Brain microvascular endothelial cell (primary cell): ENCODE results near the gene MAGI1.

Experiments
- DNase-seq: peaks from one replicate; pipeline ENCODE4 v3.0.0-alpha.2; 2020
- H3K27ac ChIP-seq: fragments of 250-450 bp; sonication (Bioruptor Pico); 2 replicates; pipeline ENCODE4 v1.5.1; 2020; ENCODE audit warnings: mild to moderate bottlenecking, moderate library complexity
- H3K27me3 ChIP-seq: fragments of 250-450 bp; sonication (Bioruptor Pico); replicated peaks from 2 replicates; pipeline ENCODE4 v1.5.1; 2020; ENCODE audit warnings: mild to moderate bottlenecking
- H3K36me3 ChIP-seq: fragments of 250-450 bp; sonication (Bioruptor Pico); replicated peaks from 2 replicates; pipeline ENCODE4 v1.5.1; 2020; ENCODE audit warnings: mild to moderate bottlenecking
- H3K4me3 ChIP-seq: 2 replicates; pipeline ENCODE4 v1.5.1; 2011; ENCODE audit warnings: low read depth, mild to moderate bottlenecking, control low read depth, low read length, moderate library complexity
- in situ Hi-C: cut with HindIII; loops from 2 replicates; pipeline ENCODE4 v1.10.0; 2017; ENCODE audit warnings: low sequenced_read_pairs, low pct_ligation_motif_present
- TF ChIP-seq, protein P1 (sequence below): IDR thresholded peaks from 2 replicates; pipeline ENCODE4 v1.5.1; 2011; ENCODE audit warnings: low read depth, mild to moderate bottlenecking, moderate library complexity, low read length, control low read depth, inconsistent platforms; ENCODE audit errors: missing control alignments

Gene MAGI1

DNA sequence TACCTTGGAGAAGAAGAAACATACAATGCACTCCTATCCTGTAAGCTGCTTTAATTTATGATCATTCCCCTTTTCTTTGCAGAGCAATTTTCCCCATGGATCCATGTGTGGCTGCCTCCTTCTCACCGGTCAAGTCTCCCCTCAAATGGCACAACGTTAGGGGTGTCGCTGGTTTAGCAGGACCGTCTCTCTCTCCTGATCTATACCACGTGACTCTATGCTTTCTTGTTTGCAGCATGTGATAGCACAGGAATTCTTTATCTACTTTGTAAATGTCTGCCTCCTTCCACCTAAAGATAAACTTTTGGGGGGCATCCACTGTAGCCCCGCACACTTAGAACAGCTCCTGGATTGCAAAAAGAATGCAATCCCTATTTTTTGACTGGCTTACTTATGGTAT lies 506.0 kb downstream of the MAGI1 start:
- TF ChIP-seq, protein P1, sequence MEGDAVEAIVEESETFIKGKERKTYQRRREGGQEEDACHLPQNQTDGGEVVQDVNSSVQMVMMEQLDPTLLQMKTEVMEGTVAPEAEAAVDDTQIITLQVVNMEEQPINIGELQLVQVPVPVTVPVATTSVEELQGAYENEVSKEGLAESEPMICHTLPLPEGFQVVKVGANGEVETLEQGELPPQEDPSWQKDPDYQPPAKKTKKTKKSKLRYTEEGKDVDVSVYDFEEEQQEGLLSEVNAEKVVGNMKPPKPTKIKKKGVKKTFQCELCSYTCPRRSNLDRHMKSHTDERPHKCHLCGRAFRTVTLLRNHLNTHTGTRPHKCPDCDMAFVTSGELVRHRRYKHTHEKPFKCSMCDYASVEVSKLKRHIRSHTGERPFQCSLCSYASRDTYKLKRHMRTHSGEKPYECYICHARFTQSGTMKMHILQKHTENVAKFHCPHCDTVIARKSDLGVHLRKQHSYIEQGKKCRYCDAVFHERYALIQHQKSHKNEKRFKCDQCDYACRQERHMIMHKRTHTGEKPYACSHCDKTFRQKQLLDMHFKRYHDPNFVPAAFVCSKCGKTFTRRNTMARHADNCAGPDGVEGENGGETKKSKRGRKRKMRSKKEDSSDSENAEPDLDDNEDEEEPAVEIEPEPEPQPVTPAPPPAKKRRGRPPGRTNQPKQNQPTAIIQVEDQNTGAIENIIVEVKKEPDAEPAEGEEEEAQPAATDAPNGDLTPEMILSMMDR: no peak
- in situ Hi-C loops: no loop called here
- no peaks in the 10 kb centered on the region for H3K27me3 ChIP-seq
- H3K36me3 ChIP-seq: no peaks in the 10 kb centered on the region
- H3K4me3 ChIP-seq: no peak overlapping the region
- no peak for DNase-seq
- H3K27ac ChIP-seq: no peak overlapping the region

DNA sequence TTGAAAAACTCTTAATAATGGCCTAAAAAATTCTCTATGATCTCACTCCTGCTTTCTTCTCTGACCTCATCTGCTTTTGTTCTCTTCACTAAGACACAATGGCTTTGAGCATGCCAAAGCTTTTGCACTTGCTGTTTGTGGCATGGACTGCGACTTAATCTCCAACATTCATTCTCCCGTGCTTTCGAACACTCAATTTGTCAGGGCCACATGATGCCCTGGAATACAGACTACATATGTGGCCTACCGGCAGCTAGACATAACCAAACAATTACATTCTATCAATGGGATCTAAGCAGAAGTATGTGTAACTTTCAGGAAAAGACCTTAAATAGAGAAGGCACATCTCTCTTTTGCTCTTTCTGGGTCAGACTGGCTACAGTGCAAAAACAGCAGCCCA lies 506.5 kb downstream of the MAGI1 start:
- DNase-seq: no peak
- TF ChIP-seq, protein P1: no peak
- Histone ChIP-seq H3K27ac (no peak overlapping the region), H3K36me3 (no peaks in the 10 kb centered on the region), H3K4me3 (no peak overlapping the region), H3K27me3 (no peaks in the 10 kb centered on the region)
- in situ Hi-C loops: no loop called here

DNA sequence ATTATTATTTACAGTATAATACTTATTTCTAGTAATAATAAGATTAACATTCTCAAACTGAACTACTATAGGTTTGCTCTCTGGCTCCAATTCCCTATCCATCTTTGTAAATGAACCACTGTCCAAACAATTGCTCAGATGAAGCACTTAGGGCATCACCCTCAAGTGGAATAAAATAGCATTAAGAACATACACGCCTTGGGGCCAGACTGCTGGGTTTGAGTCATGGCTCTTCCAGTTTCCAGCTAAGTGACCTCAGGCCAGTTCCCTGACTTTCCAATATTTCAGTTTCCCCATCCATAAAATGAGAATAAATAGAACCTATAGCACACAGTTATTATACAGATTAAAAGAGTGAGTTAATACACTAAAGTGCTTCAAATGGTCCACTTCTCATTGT lies 507.2 kb downstream of the MAGI1 start:
- in situ Hi-C loops: no loop called here
- no peak for DNase-seq
- Histone ChIP-seq H3K36me3 (no peaks in the 10 kb centered on the region), H3K27me3 (no peaks in the 10 kb centered on the region), H3K27ac (no peak overlapping the region), H3K4me3 (no peak overlapping the region)
- TF ChIP-seq, protein P1: no peak

DNA sequence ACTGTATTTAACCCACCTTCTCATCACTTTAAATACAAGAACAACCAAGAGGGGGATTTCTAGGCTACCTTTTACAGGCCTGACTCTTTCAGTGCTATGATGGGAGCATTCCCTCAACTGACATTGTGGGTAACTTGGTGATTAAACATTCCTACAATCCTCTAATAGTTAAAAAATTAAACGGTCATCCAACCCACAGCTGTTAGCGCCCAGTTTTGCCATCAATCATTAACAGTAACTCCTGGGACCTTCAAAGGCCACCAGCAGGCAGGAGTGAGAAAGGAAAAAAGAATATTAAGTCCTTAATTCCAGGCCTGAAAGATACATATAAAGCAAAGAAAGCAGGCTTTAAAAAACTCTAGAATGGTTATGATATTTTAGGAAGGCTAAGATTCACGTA lies 512.1 kb downstream of the MAGI1 start:
- no peaks in the 10 kb centered on the region for H3K36me3 ChIP-seq
- TF ChIP-seq, protein P1: no peak
- in situ Hi-C loops: no loop called here
- no peaks in the 10 kb centered on the region for H3K27me3 ChIP-seq
- DNase-seq: no peak
- no peak overlapping the region for H3K27ac ChIP-seq
- H3K4me3 ChIP-seq: no peak overlapping the region

DNA sequence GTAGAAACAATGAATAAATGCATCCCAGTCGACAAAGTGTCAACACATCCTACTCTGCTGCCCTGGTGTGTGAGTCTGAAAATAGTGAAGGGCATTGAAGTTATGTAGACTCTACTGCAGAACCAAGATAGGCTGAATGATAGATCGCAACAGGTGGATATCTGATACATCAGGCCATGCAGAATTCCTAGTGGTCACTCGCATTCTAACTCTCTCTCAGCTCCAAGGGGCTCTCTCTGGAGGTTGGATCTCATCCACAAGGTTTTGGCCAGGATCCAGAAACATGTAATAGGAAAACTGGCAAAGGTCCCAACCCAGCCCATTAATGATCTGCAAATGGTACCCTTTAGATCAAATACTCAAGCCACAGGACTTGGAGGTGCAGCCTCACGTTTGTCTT lies 514.1 kb downstream of the MAGI1 start:
- DNase-seq: no peak
- Histone ChIP-seq H3K27ac (no peak overlapping the region), H3K36me3 (no peaks in the 10 kb centered on the region), H3K27me3 (no peaks in the 10 kb centered on the region), H3K4me3 (no peak overlapping the region)
- in situ Hi-C loops: no loop called here
- TF ChIP-seq, protein P1: no peak

DNA sequence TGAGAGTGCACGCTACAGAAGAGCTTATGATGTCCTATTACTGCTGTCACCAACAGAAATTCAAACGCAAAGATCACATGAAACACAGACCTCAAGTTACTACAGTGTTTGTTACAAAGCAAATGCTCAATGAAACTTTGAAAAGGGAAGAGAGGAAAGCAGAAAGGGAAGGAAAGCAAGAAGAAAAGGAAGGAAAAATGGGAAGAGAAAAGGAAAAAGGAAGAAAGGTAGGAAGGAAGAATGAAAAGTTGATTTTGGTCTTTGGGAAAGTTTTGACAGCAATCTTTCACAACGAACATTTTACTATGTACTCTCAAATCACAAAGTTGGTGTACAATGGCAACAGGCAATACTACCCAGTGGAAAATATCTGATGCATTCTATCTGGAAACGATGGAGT lies 514.8 kb downstream of the MAGI1 start:
- in situ Hi-C loops: no loop called here
- DNase-seq: no peak
- no peak overlapping the region for H3K4me3 ChIP-seq
- no peaks in the 10 kb centered on the region for H3K36me3 ChIP-seq
- no peak overlapping the region for H3K27ac ChIP-seq
- H3K27me3 ChIP-seq: no peaks in the 10 kb centered on the region
- TF ChIP-seq, protein P1: no peak
